DMS 273 treated with DMSO at 0.1 percent for 48 hours (cell line): ENCODE data around the gene HSD3B7.

Experiments used
- DNase-seq: peaks from one replicate; lab custom pipeline; 2025; lab: John Stamatoyannopoulos, UW

The HSD3B7 gene

DNA sequence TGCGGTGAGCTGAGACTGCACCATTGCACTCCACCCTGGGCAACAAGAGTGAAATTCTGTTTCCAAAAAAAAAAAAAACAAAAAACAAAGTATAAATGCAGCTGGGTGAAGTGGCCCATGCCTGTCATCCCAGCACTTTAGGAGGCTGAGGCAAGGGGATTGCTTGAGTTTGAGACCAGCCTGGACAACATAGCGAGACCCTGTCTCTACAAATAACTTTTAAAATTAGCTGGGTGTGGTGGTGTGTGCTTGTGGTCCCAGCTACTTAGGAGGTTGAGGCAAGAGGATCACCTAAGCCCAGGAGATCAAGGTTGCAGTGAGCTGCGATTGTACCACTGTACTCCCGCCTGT lies 38.2 kb downstream of the HSD3B7 start:
- DNase-seq = no peak

DNA sequence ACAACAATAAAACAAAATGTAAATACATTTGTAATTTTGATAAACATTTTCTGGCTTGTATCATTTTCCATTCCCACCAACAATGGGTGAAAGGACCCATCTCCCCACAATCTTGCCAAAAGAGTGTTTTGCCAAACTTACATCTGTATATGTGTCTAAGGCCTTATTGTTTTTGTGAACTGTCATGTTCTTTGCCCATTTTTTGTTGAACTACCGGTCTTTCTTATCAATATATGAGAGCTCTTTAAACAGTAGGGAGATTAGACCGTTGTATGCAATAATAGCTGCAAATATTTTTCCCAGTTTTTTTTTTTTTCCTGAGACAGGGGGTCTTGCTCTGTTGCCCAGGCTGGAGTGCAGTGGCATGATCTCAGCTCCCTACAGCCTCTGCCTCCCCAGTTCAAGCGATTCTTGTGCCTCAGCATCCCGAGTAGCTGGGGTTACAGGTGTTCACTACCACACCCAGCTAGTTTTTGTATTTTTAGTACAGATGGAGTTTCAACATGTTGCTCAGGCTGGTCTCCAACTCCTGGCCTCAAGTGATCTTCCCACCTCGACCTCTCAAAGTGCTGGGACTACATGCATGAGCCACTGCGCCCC lies 38.7 kb downstream of the HSD3B7 start:
- no peak for DNase-seq

GRCh38 chr16:31025339-31025738 lies 40.3 kb downstream of the HSD3B7 start:
- no peak for DNase-seq

GRCh38 chr16:31029272-31029671 lies 44.3 kb downstream of the HSD3B7 start:
- no peak for DNase-seq

- DNase-seq = no peak
These were observed 46.3 kb downstream of the HSD3B7 start for GRCh38 chr16:31031276-31031675.

DNA sequence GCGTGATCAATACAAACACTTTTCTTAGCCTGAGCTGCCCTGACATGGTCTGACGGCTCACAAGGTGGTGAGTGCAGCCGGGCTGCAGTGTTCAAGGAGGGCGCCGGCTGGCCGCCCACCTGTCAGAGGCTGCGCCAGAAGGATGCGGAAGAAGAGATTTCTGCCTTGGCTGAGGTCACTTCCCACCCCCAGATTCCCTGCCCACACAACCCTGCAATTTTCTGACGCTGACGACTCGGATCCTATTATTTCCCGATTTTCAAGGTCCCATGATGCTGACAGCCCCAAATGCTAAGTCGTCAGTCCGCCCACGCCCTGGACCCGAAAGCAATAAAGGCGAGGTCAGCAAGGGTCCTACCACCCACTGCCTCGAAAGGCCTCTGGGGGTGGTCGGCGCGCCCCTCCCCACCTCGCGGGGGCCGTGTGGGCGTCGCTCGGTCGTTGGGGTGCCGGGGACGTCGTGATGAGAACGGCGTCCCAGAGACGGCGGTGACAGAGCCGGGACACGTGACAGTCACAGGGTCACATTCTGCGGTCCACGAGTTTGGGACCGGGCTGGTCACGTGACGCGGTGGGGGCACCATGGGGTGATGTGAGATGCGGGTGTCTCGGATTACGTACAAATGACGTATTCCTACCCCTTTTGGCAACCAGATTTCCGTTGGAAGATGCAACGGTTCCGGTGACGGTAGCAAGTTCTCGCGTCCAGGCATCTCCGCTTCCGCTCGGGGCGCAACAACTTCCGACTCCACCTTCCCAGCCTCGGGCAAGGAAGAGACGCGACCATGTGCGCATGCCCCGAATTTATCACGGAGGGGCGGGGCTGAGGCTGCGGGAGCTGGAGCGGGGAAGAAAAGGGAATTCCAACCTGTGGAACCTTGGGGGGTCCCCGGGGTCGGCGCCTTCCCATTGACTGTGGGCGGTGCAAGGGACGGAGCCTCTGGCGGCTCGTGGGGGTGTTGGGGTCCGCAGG lies 48.0 kb downstream of the HSD3B7 start, which contains the start of gene STX4:
STX4 (plus strand) TSS at position 823 of the 973 bp plus-strand sequence. CDS start 248 bp downstream, outside the sequence.
- peak; percentile 86 for DNase-seq

DNA sequence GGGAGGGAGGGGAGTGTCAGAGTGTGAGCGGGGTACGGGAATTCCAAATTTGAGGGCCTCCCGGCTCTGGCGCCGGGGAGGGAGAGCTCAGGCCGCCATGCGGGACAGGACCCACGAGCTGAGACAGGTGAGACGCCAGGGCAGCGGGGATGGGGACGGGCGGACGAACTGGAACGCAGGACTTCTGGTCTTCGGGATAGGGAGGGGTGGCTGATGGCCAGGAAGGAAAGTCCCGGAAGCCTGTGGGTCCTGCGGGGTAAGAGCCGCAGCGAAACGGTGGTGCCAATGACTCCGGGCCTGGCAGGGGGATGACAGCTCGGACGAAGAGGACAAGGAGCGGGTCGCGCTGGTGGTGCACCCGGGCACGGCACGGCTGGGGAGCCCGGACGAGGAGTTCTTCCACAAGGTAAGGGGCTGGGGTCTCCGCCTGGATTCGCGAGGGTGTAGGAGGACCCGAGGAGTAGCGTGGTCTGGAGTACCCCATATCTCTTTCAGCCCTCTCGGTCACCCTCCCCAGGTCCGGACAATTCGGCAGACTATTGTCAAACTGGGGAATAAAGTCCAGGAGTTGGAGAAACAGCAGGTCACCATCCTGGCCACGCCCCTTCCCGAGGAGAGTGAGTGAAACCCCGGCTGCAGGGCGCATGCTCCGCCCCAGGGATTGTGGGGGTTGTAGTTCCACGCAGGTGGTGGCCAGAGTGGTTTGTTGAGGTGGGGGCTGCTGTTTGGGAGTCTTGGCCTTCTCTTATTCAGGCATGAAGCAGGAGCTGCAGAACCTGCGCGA lies 48.9 kb downstream of the HSD3B7 start:
- peak; percentile 60 for DNase-seq

DNA sequence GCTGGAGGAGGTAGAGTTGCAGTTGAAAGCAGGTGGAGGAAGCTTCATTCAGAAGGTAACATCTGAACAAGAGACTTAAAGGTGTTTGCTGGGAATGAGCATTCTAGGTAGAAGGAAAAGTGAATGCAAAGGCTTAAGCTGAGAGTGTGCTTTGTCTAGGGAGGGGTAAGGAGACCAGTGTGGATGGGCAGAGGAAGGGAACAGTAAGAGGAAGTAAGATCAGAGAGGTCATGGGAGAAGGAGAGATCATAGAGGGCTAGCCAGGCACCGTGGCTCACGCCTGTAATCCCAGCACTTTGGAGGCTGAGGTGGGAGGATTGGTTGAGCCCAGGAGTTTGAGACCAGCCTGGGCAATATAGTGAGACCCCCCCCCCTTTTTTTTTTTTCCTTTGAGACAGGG lies 51.7 kb downstream of the HSD3B7 start:
- DNase-seq = no peak
